ENCODE data around the gene VSTM2A. TPM values are rescaled to one million over a fixed set of nuclear protein-coding genes. Genes with fewer than 3 reads are reported as not detected.

The VSTM2A gene
- total RNA-seq, 1 donor: not detected

- H3K4me3 ChIP-seq (ENCODE audit: low read depth, low read length): no peak overlapping the region
- no peak for TF ChIP-seq CTCF (IDR thresholded peaks at IDR 0.05; ENCODE audit: insufficient read depth, low read depth, low read length)
- no peak for DNase-seq (ENCODE audit: low read depth)
Observed at GRCh38 chr7:54545241-54545563, 3.0 kb downstream of the VSTM2A start.

- DNase-seq (ENCODE audit: low read depth): no peak
- TF ChIP-seq CTCF (IDR thresholded peaks at IDR 0.05; ENCODE audit: insufficient read depth, low read depth, low read length): no peak
- H3K4me3 ChIP-seq (ENCODE audit: low read depth, low read length): no peak overlapping the region
Observed at GRCh38 chr7:54546081-54546985, 4.2 kb downstream of the VSTM2A start.

- TF ChIP-seq CTCF (IDR thresholded peaks at IDR 0.05; ENCODE audit: insufficient read depth, low read depth, low read length): no peak
- no peak overlapping the region for H3K4me3 ChIP-seq (ENCODE audit: low read depth, low read length)
- no peak for DNase-seq (ENCODE audit: low read depth)
Observed at GRCh38 chr7:54546986-54547314, 4.8 kb downstream of the VSTM2A start.

GRCh38 chr7:54550471-54550870 is 8.3 kb downstream of the VSTM2A start:
- H3K4me3 ChIP-seq (ENCODE audit: low read depth, low read length): no peak overlapping the region
- no peak for TF ChIP-seq CTCF (IDR thresholded peaks at IDR 0.05; ENCODE audit: insufficient read depth, low read depth, low read length)
- DNase-seq (ENCODE audit: low read depth): no peak

- no peak for TF ChIP-seq CTCF (IDR thresholded peaks at IDR 0.05; ENCODE audit: insufficient read depth, low read depth, low read length)
- H3K4me3 ChIP-seq (ENCODE audit: low read depth, low read length): no peak overlapping the region
- no peak for DNase-seq (ENCODE audit: low read depth)
Observed at GRCh38 chr7:54556121-54556520, 13.9 kb downstream of the VSTM2A start.

GRCh38 chr7:54559401-54559800 is 17.2 kb downstream of the VSTM2A start:
- no peak for TF ChIP-seq CTCF (IDR thresholded peaks at IDR 0.05; ENCODE audit: insufficient read depth, low read depth, low read length)
- no peak overlapping the region for H3K4me3 ChIP-seq (ENCODE audit: low read depth, low read length)
- DNase-seq (ENCODE audit: low read depth): no peak

DNA sequence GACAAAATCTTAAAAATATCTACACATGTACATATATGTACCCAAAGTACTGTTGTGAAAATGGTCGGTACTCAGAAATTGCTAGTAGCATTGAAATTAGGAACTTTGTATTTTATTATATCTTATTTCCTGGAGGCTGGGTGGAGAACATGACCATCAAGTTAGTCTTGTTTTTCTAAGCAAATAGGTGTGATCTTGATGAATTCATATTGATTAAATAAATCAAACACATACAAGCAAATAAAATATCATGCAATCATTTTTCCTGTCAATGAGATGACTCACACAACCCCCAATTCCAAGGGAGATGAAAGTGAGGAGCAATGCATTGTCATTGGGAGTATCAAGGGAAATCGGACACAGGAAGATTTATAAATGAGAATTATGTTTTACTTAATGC is 18.0 kb downstream of the VSTM2A start:
- H3K4me3 ChIP-seq (ENCODE audit: low read depth, low read length): no peak overlapping the region
- TF ChIP-seq CTCF (IDR thresholded peaks at IDR 0.05; ENCODE audit: insufficient read depth, low read depth, low read length): no peak
- DNase-seq (ENCODE audit: low read depth): no peak

Data from fibroblast of villous mesenchyme (primary cell).